Activated naive CD4-positive, alpha-beta T cell treated with anti-CD3 and anti-CD28 coated beads, Interleukin-2, amount 50 U/mL, for 24 hours (primary cell): ENCODE measurements around the gene NRG3.
A peak's percentile ranks its signal among the peaks of the same experiment; 100 is the strongest.

Source experiments
- H3K27ac Mint-ChIP-seq: one replicate; pipeline ENCODE4 v1.8.0; 2021; ENCODE audit warnings: mild to moderate bottlenecking, mixed read lengths
- H3K27me3 Mint-ChIP-seq: one replicate; pipeline ENCODE4 v1.8.0; 2021; ENCODE audit warnings: mixed read lengths
- H3K36me3 Mint-ChIP-seq: one replicate; pipeline ENCODE4 v1.8.0; 2021; ENCODE audit warnings: mixed read lengths
- H3K4me1 Mint-ChIP-seq: one replicate; pipeline ENCODE4 v1.8.0; 2021; ENCODE audit warnings: mixed read lengths
- H3K4me3 Mint-ChIP-seq: one replicate; pipeline ENCODE4 v1.8.0; 2021; ENCODE audit warnings: mild to moderate bottlenecking, mixed read lengths
- H3K9me3 Mint-ChIP-seq: one replicate; pipeline ENCODE4 v1.8.0; 2021; ENCODE audit warnings: mixed read lengths

The NRG3 gene

GRCh38 chr10:81874875-81875466 lies at the start of gene NRG3:
TSS of gene NRG3 (plus strand) at chr10:81875194.
- peak within 1 kb of the TSS; percentile 84 for H3K4me3 Mint-ChIP-seq
- H3K27me3 Mint-ChIP-seq = peaks cover 49% of the 10 kb centered on the region
- peaks cover 2% of the 10 kb centered on the region for H3K36me3 Mint-ChIP-seq
- H3K9me3 Mint-ChIP-seq = peaks cover 6% of the 10 kb centered on the region
- H3K4me1 Mint-ChIP-seq = peaks cover 16% of the 10 kb centered on the region
- no peak within 1 kb of the TSS for H3K27ac Mint-ChIP-seq

- no peaks in the 10 kb centered on the region for H3K9me3 Mint-ChIP-seq
- no peak overlapping the region for H3K4me3 Mint-ChIP-seq
- no peaks in the 10 kb centered on the region for H3K4me1 Mint-ChIP-seq
- H3K36me3 Mint-ChIP-seq = no peaks in the 10 kb centered on the region
- no peak overlapping the region for H3K27ac Mint-ChIP-seq
- peaks cover 2% of the 10 kb centered on the region for H3K27me3 Mint-ChIP-seq
Observed at GRCh38 chr10:81828251-81828650, 46.7 kb upstream of the NRG3 start.

GRCh38 chr10:81831060-81831459 lies 43.9 kb upstream of the NRG3 start:
- H3K9me3 Mint-ChIP-seq = no peaks in the 10 kb centered on the region
- peaks cover 5% of the 10 kb centered on the region for H3K27me3 Mint-ChIP-seq
- H3K36me3 Mint-ChIP-seq = no peaks in the 10 kb centered on the region
- no peak overlapping the region for H3K27ac Mint-ChIP-seq
- no peaks in the 10 kb centered on the region for H3K4me1 Mint-ChIP-seq
- H3K4me3 Mint-ChIP-seq = no peak overlapping the region

- Mint-ChIP-seq H3K27me3 (peaks cover 12% of the 10 kb centered on the region), H3K9me3 (no peaks in the 10 kb centered on the region), H3K4me1 (no peaks in the 10 kb centered on the region), H3K4me3 (no peak overlapping the region), H3K36me3 (no peaks in the 10 kb centered on the region), H3K27ac (no peak overlapping the region)
Observed at GRCh38 chr10:81838950-81839349, 36.0 kb upstream of the NRG3 start.

- Mint-ChIP-seq H3K27me3 (peaks cover 13% of the 10 kb centered on the region), H3K27ac (no peak overlapping the region), H3K4me1 (no peaks in the 10 kb centered on the region), H3K9me3 (no peaks in the 10 kb centered on the region), H3K4me3 (no peak overlapping the region), H3K36me3 (no peaks in the 10 kb centered on the region)
Observed at GRCh38 chr10:81843042-81843441, 32.0 kb upstream of the NRG3 start.

GRCh38 chr10:81847675-81848074 lies 27.3 kb upstream of the NRG3 start:
- no peak overlapping the region for H3K4me3 Mint-ChIP-seq
- H3K27ac Mint-ChIP-seq = no peak overlapping the region
- no peaks in the 10 kb centered on the region for H3K4me1 Mint-ChIP-seq
- peaks cover 7% of the 10 kb centered on the region for H3K27me3 Mint-ChIP-seq
- no peaks in the 10 kb centered on the region for H3K36me3 Mint-ChIP-seq
- no peaks in the 10 kb centered on the region for H3K9me3 Mint-ChIP-seq

GRCh38 chr10:81848514-81848913 lies 26.5 kb upstream of the NRG3 start:
- no peak overlapping the region for H3K4me3 Mint-ChIP-seq
- peaks cover 7% of the 10 kb centered on the region for H3K27me3 Mint-ChIP-seq
- no peaks in the 10 kb centered on the region for H3K36me3 Mint-ChIP-seq
- no peak overlapping the region for H3K27ac Mint-ChIP-seq
- H3K9me3 Mint-ChIP-seq = no peaks in the 10 kb centered on the region
- H3K4me1 Mint-ChIP-seq = no peaks in the 10 kb centered on the region

- H3K27me3 Mint-ChIP-seq = peaks cover 7% of the 10 kb centered on the region
- H3K4me1 Mint-ChIP-seq = no peaks in the 10 kb centered on the region
- no peak overlapping the region for H3K27ac Mint-ChIP-seq
- no peak overlapping the region for H3K4me3 Mint-ChIP-seq
- H3K36me3 Mint-ChIP-seq = no peaks in the 10 kb centered on the region
- H3K9me3 Mint-ChIP-seq = peaks cover 1% of the 10 kb centered on the region
Observed at GRCh38 chr10:81848931-81849330, 26.1 kb upstream of the NRG3 start.

GRCh38 chr10:81862596-81862995 lies 12.4 kb upstream of the NRG3 start:
- no peaks in the 10 kb centered on the region for H3K36me3 Mint-ChIP-seq
- H3K27ac Mint-ChIP-seq = no peak overlapping the region
- no peak overlapping the region for H3K4me3 Mint-ChIP-seq
- no peaks in the 10 kb centered on the region for H3K4me1 Mint-ChIP-seq
- peaks cover 5% of the 10 kb centered on the region for H3K27me3 Mint-ChIP-seq
- no peaks in the 10 kb centered on the region for H3K9me3 Mint-ChIP-seq

- Mint-ChIP-seq H3K9me3 (no peaks in the 10 kb centered on the region), H3K27me3 (peaks cover 4% of the 10 kb centered on the region), H3K4me1 (no peaks in the 10 kb centered on the region), H3K4me3 (no peak overlapping the region), H3K36me3 (no peaks in the 10 kb centered on the region), H3K27ac (no peak overlapping the region)
Observed at GRCh38 chr10:81863771-81864170, 11.2 kb upstream of the NRG3 start.

GRCh38 chr10:81865581-81865980 lies 9.4 kb upstream of the NRG3 start:
- H3K4me1 Mint-ChIP-seq = no peaks in the 10 kb centered on the region
- peaks cover 5% of the 10 kb centered on the region for H3K27me3 Mint-ChIP-seq
- no peak overlapping the region for H3K27ac Mint-ChIP-seq
- no peak overlapping the region for H3K4me3 Mint-ChIP-seq
- H3K36me3 Mint-ChIP-seq = no peaks in the 10 kb centered on the region
- no peaks in the 10 kb centered on the region for H3K9me3 Mint-ChIP-seq

GRCh38 chr10:81866753-81867152 lies 8.2 kb upstream of the NRG3 start:
- no peak overlapping the region for H3K4me3 Mint-ChIP-seq
- H3K9me3 Mint-ChIP-seq = no peaks in the 10 kb centered on the region
- no peak overlapping the region for H3K27ac Mint-ChIP-seq
- H3K36me3 Mint-ChIP-seq = no peaks in the 10 kb centered on the region
- peaks cover 11% of the 10 kb centered on the region for H3K27me3 Mint-ChIP-seq
- H3K4me1 Mint-ChIP-seq = no peaks in the 10 kb centered on the region

GRCh38 chr10:81870472-81870871 lies 4.5 kb upstream of the NRG3 start:
- Mint-ChIP-seq H3K4me1 (no peaks in the 10 kb centered on the region), H3K36me3 (no peaks in the 10 kb centered on the region), H3K4me3 (no peak overlapping the region), H3K27me3 (peaks cover 20% of the 10 kb centered on the region), H3K9me3 (no peaks in the 10 kb centered on the region), H3K27ac (no peak overlapping the region)

- Mint-ChIP-seq H3K27ac (no peak overlapping the region), H3K4me3 (peak overlapping the region; percentile 6), H3K9me3 (no peaks in the 10 kb centered on the region), H3K4me1 (peaks cover 9% of the 10 kb centered on the region), H3K36me3 (peaks cover 2% of the 10 kb centered on the region), H3K27me3 (peaks cover 26% of the 10 kb centered on the region)
Observed at GRCh38 chr10:81871558-81871957, 3.4 kb upstream of the NRG3 start.

- Mint-ChIP-seq H3K9me3 (no peaks in the 10 kb centered on the region), H3K27me3 (peaks cover 33% of the 10 kb centered on the region), H3K36me3 (peaks cover 2% of the 10 kb centered on the region), H3K27ac (no peak overlapping the region), H3K4me3 (no peak overlapping the region), H3K4me1 (peaks cover 16% of the 10 kb centered on the region)
Observed at GRCh38 chr10:81872206-81872862, 2.7 kb upstream of the NRG3 start.

GRCh38 chr10:81873231-81873931 lies 1.6 kb upstream of the NRG3 start:
- peaks cover 16% of the 10 kb centered on the region for H3K4me1 Mint-ChIP-seq
- H3K27me3 Mint-ChIP-seq = peaks cover 43% of the 10 kb centered on the region
- H3K36me3 Mint-ChIP-seq = peaks cover 2% of the 10 kb centered on the region
- H3K27ac Mint-ChIP-seq = no peak overlapping the region
- H3K4me3 Mint-ChIP-seq = peak overlapping the region; percentile 42
- no peaks in the 10 kb centered on the region for H3K9me3 Mint-ChIP-seq
